GM12878 (cell line): Measurements from ENCODE around the gene HRG. TPM values are rescaled to one million over a fixed set of nuclear protein-coding genes. Genes with fewer than 3 reads are reported as not detected.

Experiments used
- ATAC-seq: fragments of 200-7000 bp; cut with Tn5 transposase; 3 replicates; pipeline ENCODE4 v1.9.1; 2020; ENCODE audit warnings: mild to moderate bottlenecking, moderate library complexity
- BruUV-seq: library from RNA; stranded (reverse); fragments of 400-500 nt; replicated peaks from 2 replicates; lab custom pipeline; 2021; lab: Mats Ljungman, UMichigan
- CTCF ChIA-PET: fragments of 300-600 bp; sonication (Branson Sonifier 250); formaldehyde crosslinking; extraction: SDS; loops from one replicate; lab custom pipeline; 2021; ENCODE audit warnings: inconsistent platforms; lab: Yijun Ruan, JAX
- POLR2A ChIA-PET: fragments of 350-600 bp; formaldehyde crosslinking; extraction: SDS; loops from one replicate; lab custom pipeline; 2021; ENCODE audit warnings: inconsistent platforms; lab: Charles Lee
- RAD21 ChIA-PET: fragments of 300-600 bp; sonication (Branson Sonifier 250); formaldehyde crosslinking; loops from one replicate; lab custom pipeline; 2023; ENCODE audit warnings: antibody characterized with exemption; ENCODE audit not compliant: unreplicated experiment; lab: Charles Lee
- SMC1A ChIA-PET: fragments of 300-600 bp; sonication (Branson Sonifier 250); formaldehyde crosslinking; loops from one replicate; lab custom pipeline; 2023; ENCODE audit not compliant: unreplicated experiment, uncharacterized antibody; lab: Charles Lee
- DNase-seq: peaks from one replicate; pipeline ENCODE4 v3.0.0-alpha.2; 2011; ENCODE audit warnings: low read depth, low spot score
- FAIRE-seq: peaks from 3 replicates; lab custom pipeline; 2011; peaks lifted over from hg19 to GRCh38; lab: Jason Lieb, UNC
- H2AFZ ChIP-seq: 2 replicates; pipeline ENCODE4 v1.6.0; 2011; ENCODE audit warnings: low read depth, low read length, control low read depth; ENCODE audit not compliant: control insufficient read depth
- H3K27ac ChIP-seq: 2 replicates; pipeline ENCODE4 v1.5.1; 2011; ENCODE audit warnings: control low read depth; ENCODE audit not compliant: control insufficient read depth, insufficient read depth
- H3K27me3 ChIP-seq, 2 experiments: replicated peaks in 1 of 2; 2 replicates each; pipeline versions ENCODE4 v1.6.0 to v1.6.1; 2011; ENCODE audit warnings: low read length in 1 of 2; ENCODE audit not compliant: control insufficient read depth in 2 of 2, insufficient read depth in 2 of 2
- H3K36me3 ChIP-seq, 2 experiments: 2 replicates each; pipeline ENCODE4 v1.5.1; 2011; ENCODE audit warnings: low read length in 1 of 2; ENCODE audit not compliant: control insufficient read depth in 2 of 2, insufficient read depth in 2 of 2
- H3K4me1 ChIP-seq: 2 replicates; pipeline ENCODE4 v1.6.1; 2011; ENCODE audit warnings: mild to moderate bottlenecking, low read length, moderate library complexity, mixed read lengths; ENCODE audit not compliant: control insufficient read depth, insufficient read depth
- H3K4me2 ChIP-seq: 2 replicates; pipeline ENCODE4 v1.6.0; 2011; ENCODE audit warnings: control low read depth; ENCODE audit not compliant: control insufficient read depth, insufficient read depth
- H3K4me3 ChIP-seq: fragments of 200-600 bp; sonication (generic); 2 replicates; pipeline ENCODE4 v1.5.1; 2016
- H3K79me2 ChIP-seq: 2 replicates; pipeline ENCODE4 v1.6.0; 2011; ENCODE audit warnings: low read length; ENCODE audit not compliant: control insufficient read depth, insufficient read depth
- H3K9ac ChIP-seq: 2 replicates; pipeline ENCODE4 v1.8.0; 2011; ENCODE audit warnings: low read length, control low read depth, mixed read lengths; ENCODE audit not compliant: control insufficient read depth, insufficient read depth
- H3K9me3 ChIP-seq: replicated peaks from 3 replicates; pipeline ENCODE4 v1.5.1; 2011; ENCODE audit warnings: mild to moderate bottlenecking, low read length; ENCODE audit not compliant: control insufficient read depth, insufficient read depth
- H4K20me1 ChIP-seq: 2 replicates; pipeline ENCODE4 v1.6.0; 2011; ENCODE audit not compliant: control insufficient read depth, insufficient read depth
- SMAD5 ChIP-seq: IDR thresholded peaks from 2 replicates; pipeline ENCODE4 v1.6.1; 2016; ENCODE audit warnings: antibody characterized with exemption, low read depth
- SREBF2 ChIP-seq: IDR thresholded peaks from 2 replicates; pipeline ENCODE4 v1.6.1; 2012; ENCODE audit warnings: mild to moderate bottlenecking, low read length
- STAT1 ChIP-seq: fragments of 450-650 bp; conservative IDR thresholded peaks from 2 replicates; pipeline ENCODE4 v1.6.1; 2014; ENCODE audit warnings: antibody characterized with exemption, mild to moderate bottlenecking
- SUPT20H ChIP-seq: IDR thresholded peaks from 2 replicates; pipeline ENCODE4 v1.6.1; 2011; ENCODE audit warnings: low read depth, mild to moderate bottlenecking, low read length, moderate library complexity, borderline replicate concordance; ENCODE audit not compliant: control insufficient read depth
- TCF12 ChIP-seq: IDR thresholded peaks from 2 replicates; pipeline ENCODE4 v1.6.1; 2011; ENCODE audit warnings: low read depth, mild to moderate bottlenecking, low read length
- ZNF24 ChIP-seq: fragments of 450-650 bp; IDR thresholded peaks from 2 replicates; pipeline ENCODE4 v1.6.1; 2017; ENCODE audit warnings: antibody characterized with exemption, mild to moderate bottlenecking
- WGBS: methylation state at CpG from one replicate; pipeline ENCODE4 v1.1.6; 2016; ENCODE audit warnings: low lambda C conversion rate; ENCODE audit not compliant: insufficient replicate concordance, insufficient coverage; ENCODE audit errors: missing lambda C conversion rate; 5-methylcytosine and 5-hydroxymethylcytosine counted together
- in situ Hi-C: fragments of 300-500 bp; cut with MboI; formaldehyde crosslinking; loops from 9 replicates; pipeline ENCODE4 v1.14.3; 2018; ENCODE audit warnings: mixed read lengths
- intact Hi-C: fragments of 100-400 bp; cut with micrococcal nuclease; formaldehyde crosslinking; loops from one replicate; pipeline ENCODE4 v1.14.2; 2022; ENCODE audit not compliant: unreplicated experiment
- polyA plus RNA-seq, 11 experiments: library from polyadenylated mRNA; depleted of rRNA in 4 of 11; unstranded in 6 of 11; stranded (reverse) in 5 of 11; fragments of >200 nt; fragmentation: Nextera tagmentation in 4 of 11; fragmentation: Illumina TruSeq in 1 of 11; extraction: Ambion mirVana in 4 of 11; extraction: Trizol in 1 of 11; gene quantifications; 1 replicate in 1 of 11; 2 replicates in 10 of 11; pipeline versions ENCODE4 v1.2.1 to v1.2.3, GENCODE V29; 2011 to 2016; ENCODE audit warnings: inconsistent platforms in 2 of 11, missing spikeins in 2 of 11, low read depth in 1 of 11
- total RNA-seq, 4 experiments: library from RNA; depleted of rRNA in 3 of 4; stranded (reverse); fragments of >200 nt in 3 of 4; fragmentation: Illumina TruSeq in 1 of 4; extraction: Trizol in 1 of 4; gene quantifications; 2 replicates each; pipeline versions ENCODE4 v1.2.1 to v1.2.3, GENCODE V29; 2013 to 2021
- TF ChIP-seq, protein P1 (sequence below): fragments of 450-650 bp; IDR thresholded peaks from 2 replicates; pipeline ENCODE4 v1.6.1; 2017; ENCODE audit warnings: low read depth, mild to moderate bottlenecking, moderate library complexity
- TF ChIP-seq, protein P2 (sequence below): fragments of 450-650 bp; IDR thresholded peaks from 2 replicates; pipeline ENCODE4 v1.6.1; 2016; ENCODE audit warnings: mild to moderate bottlenecking
- TF ChIP-seq, protein P3 (sequence below): fragments of 450-650 bp; IDR thresholded peaks from 2 replicates; pipeline ENCODE4 v1.6.1; 2016; ENCODE audit warnings: mild to moderate bottlenecking
- TF ChIP-seq, protein P4 (sequence below): IDR thresholded peaks from 2 replicates; pipeline ENCODE4 v1.6.1; 2011; ENCODE audit warnings: borderline replicate concordance, low read depth, mild to moderate bottlenecking, moderate library complexity, mixed read lengths, low read length; ENCODE audit not compliant: insufficient read depth; ENCODE audit errors: extremely low read length
- TF ChIP-seq, protein P5 (sequence below): fragments of 450-650 bp; IDR thresholded peaks from 2 replicates; pipeline ENCODE4 v1.6.1; 2017; ENCODE audit warnings: mild to moderate bottlenecking, moderate library complexity

HRG gene
- total and polyA plus RNA-seq, 10 of the 15 experiments (the other 5 are each of a cell fraction or from before 2014, with no cell fraction given), result 0.21 TPM; not detected in 9

DNA sequence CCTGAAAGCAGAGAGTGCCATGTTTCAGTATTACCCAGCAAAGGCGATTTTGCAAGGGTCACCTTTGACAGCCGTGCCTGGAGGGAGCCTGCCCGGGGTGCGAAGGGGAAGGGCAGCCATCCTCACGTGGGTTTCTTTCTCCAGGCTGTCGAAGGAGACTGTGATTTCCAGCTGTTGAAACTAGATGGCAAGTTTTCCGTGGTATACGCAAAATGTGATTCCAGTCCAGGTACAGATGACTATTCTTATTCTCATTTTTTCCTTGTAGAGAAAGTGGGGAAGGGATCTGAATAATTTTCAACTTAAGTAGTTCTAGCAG is 49.6 kb upstream of the HRG start:
- in situ Hi-C loops, result loop anchor here (5.0 kb wide), 1 partner anchor 206 kb away; no protein-coding TSS in a partner anchor

More for the DNA sequence above, 49.6 kb upstream of the HRG start:
- no peak overlapping the region for H3K27ac ChIP-seq
- H2AFZ ChIP-seq, result no peak overlapping the region
- CTCF ChIA-PET, result interaction anchor here (1.0 to 7.7 kb wide), 56 partner anchors 8 to 956 kb away, joined by 3 to 183 read pairs (median 6); partner anchors contain the start of genes CRYGS, DNAJB11, FETUB and TBCCD1
- H3K27me3 ChIP-seq, result peaks cover 2 to 3% of the 10 kb centered on the region in 2 experiments; a peak in 3 of 4 replicates
- no peaks in the 10 kb centered on the region for H4K20me1 ChIP-seq
- TF ChIP-seq, protein P1, sequence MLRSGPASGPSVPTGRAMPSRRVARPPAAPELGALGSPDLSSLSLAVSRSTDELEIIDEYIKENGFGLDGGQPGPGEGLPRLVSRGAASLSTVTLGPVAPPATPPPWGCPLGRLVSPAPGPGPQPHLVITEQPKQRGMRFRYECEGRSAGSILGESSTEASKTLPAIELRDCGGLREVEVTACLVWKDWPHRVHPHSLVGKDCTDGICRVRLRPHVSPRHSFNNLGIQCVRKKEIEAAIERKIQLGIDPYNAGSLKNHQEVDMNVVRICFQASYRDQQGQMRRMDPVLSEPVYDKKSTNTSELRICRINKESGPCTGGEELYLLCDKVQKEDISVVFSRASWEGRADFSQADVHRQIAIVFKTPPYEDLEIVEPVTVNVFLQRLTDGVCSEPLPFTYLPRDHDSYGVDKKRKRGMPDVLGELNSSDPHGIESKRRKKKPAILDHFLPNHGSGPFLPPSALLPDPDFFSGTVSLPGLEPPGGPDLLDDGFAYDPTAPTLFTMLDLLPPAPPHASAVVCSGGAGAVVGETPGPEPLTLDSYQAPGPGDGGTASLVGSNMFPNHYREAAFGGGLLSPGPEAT, result no peak
- TF ChIP-seq, protein P2, sequence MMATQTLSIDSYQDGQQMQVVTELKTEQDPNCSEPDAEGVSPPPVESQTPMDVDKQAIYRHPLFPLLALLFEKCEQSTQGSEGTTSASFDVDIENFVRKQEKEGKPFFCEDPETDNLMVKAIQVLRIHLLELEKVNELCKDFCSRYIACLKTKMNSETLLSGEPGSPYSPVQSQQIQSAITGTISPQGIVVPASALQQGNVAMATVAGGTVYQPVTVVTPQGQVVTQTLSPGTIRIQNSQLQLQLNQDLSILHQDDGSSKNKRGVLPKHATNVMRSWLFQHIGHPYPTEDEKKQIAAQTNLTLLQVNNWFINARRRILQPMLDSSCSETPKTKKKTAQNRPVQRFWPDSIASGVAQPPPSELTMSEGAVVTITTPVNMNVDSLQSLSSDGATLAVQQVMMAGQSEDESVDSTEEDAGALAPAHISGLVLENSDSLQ, result no peak
- no peak for TF ChIP-seq SUPT20H
- TF ChIP-seq, protein P3, sequence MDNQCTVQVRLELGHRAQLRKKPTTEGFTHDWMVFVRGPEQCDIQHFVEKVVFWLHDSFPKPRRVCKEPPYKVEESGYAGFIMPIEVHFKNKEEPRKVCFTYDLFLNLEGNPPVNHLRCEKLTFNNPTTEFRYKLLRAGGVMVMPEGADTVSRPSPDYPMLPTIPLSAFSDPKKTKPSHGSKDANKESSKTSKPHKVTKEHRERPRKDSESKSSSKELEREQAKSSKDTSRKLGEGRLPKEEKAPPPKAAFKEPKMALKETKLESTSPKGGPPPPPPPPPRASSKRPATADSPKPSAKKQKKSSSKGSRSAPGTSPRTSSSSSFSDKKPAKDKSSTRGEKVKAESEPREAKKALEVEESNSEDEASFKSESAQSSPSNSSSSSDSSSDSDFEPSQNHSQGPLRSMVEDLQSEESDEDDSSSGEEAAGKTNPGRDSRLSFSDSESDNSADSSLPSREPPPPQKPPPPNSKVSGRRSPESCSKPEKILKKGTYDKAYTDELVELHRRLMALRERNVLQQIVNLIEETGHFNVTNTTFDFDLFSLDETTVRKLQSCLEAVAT, result no peak
- TF ChIP-seq ZNF24, result no peak
- no peak for TF ChIP-seq SREBF2
- TF ChIP-seq, protein P4, sequence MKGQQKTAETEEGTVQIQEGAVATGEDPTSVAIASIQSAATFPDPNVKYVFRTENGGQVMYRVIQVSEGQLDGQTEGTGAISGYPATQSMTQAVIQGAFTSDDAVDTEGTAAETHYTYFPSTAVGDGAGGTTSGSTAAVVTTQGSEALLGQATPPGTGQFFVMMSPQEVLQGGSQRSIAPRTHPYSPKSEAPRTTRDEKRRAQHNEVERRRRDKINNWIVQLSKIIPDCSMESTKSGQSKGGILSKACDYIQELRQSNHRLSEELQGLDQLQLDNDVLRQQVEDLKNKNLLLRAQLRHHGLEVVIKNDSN, result no peak
- TF ChIP-seq TCF12, result no peak
- no peak for TF ChIP-seq STAT1
- TF ChIP-seq SMAD5, result no peak
- TF ChIP-seq, protein P5, sequence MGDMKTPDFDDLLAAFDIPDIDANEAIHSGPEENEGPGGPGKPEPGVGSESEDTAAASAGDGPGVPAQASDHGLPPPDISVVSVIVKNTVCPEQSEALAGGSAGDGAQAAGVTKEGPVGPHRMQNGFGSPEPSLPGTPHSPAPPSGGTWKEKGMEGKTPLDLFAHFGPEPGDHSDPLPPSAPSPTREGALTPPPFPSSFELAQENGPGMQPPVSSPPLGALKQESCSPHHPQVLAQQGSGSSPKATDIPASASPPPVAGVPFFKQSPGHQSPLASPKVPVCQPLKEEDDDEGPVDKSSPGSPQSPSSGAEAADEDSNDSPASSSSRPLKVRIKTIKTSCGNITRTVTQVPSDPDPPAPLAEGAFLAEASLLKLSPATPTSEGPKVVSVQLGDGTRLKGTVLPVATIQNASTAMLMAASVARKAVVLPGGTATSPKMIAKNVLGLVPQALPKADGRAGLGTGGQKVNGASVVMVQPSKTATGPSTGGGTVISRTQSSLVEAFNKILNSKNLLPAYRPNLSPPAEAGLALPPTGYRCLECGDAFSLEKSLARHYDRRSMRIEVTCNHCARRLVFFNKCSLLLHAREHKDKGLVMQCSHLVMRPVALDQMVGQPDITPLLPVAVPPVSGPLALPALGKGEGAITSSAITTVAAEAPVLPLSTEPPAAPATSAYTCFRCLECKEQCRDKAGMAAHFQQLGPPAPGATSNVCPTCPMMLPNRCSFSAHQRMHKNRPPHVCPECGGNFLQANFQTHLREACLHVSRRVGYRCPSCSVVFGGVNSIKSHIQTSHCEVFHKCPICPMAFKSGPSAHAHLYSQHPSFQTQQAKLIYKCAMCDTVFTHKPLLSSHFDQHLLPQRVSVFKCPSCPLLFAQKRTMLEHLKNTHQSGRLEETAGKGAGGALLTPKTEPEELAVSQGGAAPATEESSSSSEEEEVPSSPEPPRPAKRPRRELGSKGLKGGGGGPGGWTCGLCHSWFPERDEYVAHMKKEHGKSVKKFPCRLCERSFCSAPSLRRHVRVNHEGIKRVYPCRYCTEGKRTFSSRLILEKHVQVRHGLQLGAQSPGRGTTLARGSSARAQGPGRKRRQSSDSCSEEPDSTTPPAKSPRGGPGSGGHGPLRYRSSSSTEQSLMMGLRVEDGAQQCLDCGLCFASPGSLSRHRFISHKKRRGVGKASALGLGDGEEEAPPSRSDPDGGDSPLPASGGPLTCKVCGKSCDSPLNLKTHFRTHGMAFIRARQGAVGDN, result no peak
- WGBS, result 80% methylated on average over 8 of the region's 8 CpGs
- DNase-seq, result no peak
- no TSS peak for BruUV-seq
- H3K4me1 ChIP-seq, result peaks cover 7% of the 10 kb centered on the region
- ATAC-seq, result no peak
- H3K9ac ChIP-seq, result no peak overlapping the region
- SMC1A ChIA-PET, result interaction anchor here (0.6 to 5.7 kb wide), 19 partner anchors 26 to 662 kb away, joined by 3 to 38 read pairs (median 4); partner anchors contain the start of gene DNAJB11
- RAD21 ChIA-PET, result interaction anchor here (0.8 to 4.6 kb wide), 18 partner anchors 10 to 956 kb away, joined by 3 to 45 read pairs (median 7); no protein-coding TSS in a partner anchor
- no peak overlapping the region for H3K4me3 ChIP-seq
- H3K79me2 ChIP-seq, result no peaks in the 10 kb centered on the region
- H3K36me3 ChIP-seq, result no peaks in the 10 kb centered on the region
- H3K4me2 ChIP-seq, result no peak overlapping the region
- FAIRE-seq, result no peak
- POLR2A ChIA-PET, result interaction anchor here (1.0 to 1.1 kb wide), 3 partner anchors 167 to 203 kb away, joined by 3 to 4 read pairs (median 3); partner anchors contain the start of gene EIF4A2
- no peaks in the 10 kb centered on the region for H3K9me3 ChIP-seq
- intact Hi-C loops, result loop anchor here (2.0 to 10.0 kb wide), 3 partner anchors 359 to 639 kb away; no protein-coding TSS in a partner anchor
